Keratinocyte (primary cell): ENCODE results near the gene SYVN1.

Source experiments
- CTCF ChIP-seq, 3 experiments: IDR thresholded peaks in 1 of 3; conservative IDR thresholded peaks in 1 of 3; optimal IDR thresholded peaks in 1 of 3; 2 replicates in 2 of 3; 3 replicates in 1 of 3; pipeline versions ENCODE3 to v1.5.1; 2011; ENCODE audit warnings: low read length in 3 of 3, mild to moderate bottlenecking in 3 of 3, moderate library complexity in 2 of 3, control low read depth in 1 of 3, inconsistent platforms in 1 of 3; ENCODE audit not compliant: insufficient read depth in 2 of 3; ENCODE audit errors: extremely low read depth in 1 of 3
- EZH2 ChIP-seq: IDR thresholded peaks from one replicate; pipeline ENCODE4 v1.6.1; 2012; ENCODE audit warnings: inconsistent platforms, mild to moderate bottlenecking, low read length, moderate library complexity

- TF ChIP-seq CTCF (optimal IDR thresholded peaks at IDR 0.05 in 1 of 3, IDR thresholded peaks at IDR 0.05 in 1 of 3, conservative IDR thresholded peaks at IDR 0.05 in 1 of 3; ENCODE audit: extremely low read depth in 1 of 3, insufficient read depth in 2 of 3, low read length in 3 of 3) (no peak), EZH2 (no peak)
Observed at GRCh38 chr11:65108469-65109123, 25.7 kb downstream of the SYVN1 start.
